ENCODE results near the gene NACC2.
A peak's percentile ranks its signal among the peaks of the same experiment; 100 is the strongest.

The NACC2 gene

GRCh38 chr9:136007934-136008692, 87.0 kb downstream of the NACC2 start:
- peak; percentile 12; the same call in 2 of the 3 replicates for ATAC-seq
- TF ChIP-seq ZFP30 (CRISPR knock-in tag; IDR thresholded peaks at IDR 0.05) (no peak), ZNF8 (CRISPR knock-in tag; IDR thresholded peaks at IDR 0.05) (no peak), ZC3H10 (CRISPR knock-in tag; IDR thresholded peaks at IDR 0.05) (no peak)

GRCh38 chr9:136007276-136007933, 87.7 kb downstream of the NACC2 start:
- no peak for ATAC-seq

GRCh38 chr9:136006169-136006568, 88.9 kb downstream of the NACC2 start:
- no peak for ATAC-seq

More at GRCh38 chr9:136007276-136007933, 87.7 kb downstream of the NACC2 start:
- TF ChIP-seq ISL1 (CRISPR knock-in tag; IDR thresholded peaks at IDR 0.05): no peak

GRCh38 chr9:136004712-136005111, 90.4 kb downstream of the NACC2 start:
- no peak for ATAC-seq
- TF ChIP-seq ZNF70 (CRISPR knock-in tag; IDR thresholded peaks at IDR 0.05) (no peak), BACH2 (CRISPR knock-in tag; IDR thresholded peaks at IDR 0.05; ENCODE audit: borderline replicate concordance) (no peak), TSHZ2 (CRISPR knock-in tag; IDR thresholded peaks at IDR 0.05) (no peak), ARNTL (CRISPR knock-in tag; IDR thresholded peaks at IDR 0.05; ENCODE audit: borderline replicate concordance, low read depth) (no peak), ZNF565 (CRISPR knock-in tag; conservative IDR thresholded peaks at IDR 0.05; ENCODE audit: low read depth) (no peak), ZFP30 (CRISPR knock-in tag; IDR thresholded peaks at IDR 0.05) (no peak), ESRRG (CRISPR knock-in tag; IDR thresholded peaks at IDR 0.05) (no peak), TOX (CRISPR knock-in tag; IDR thresholded peaks at IDR 0.05; ENCODE audit: borderline replicate concordance) (no peak), OSR1 (CRISPR knock-in tag; IDR thresholded peaks at IDR 0.05) (no peak), ISL1 (CRISPR knock-in tag; IDR thresholded peaks at IDR 0.05) (no peak), POU6F1 (CRISPR knock-in tag; IDR thresholded peaks at IDR 0.05; ENCODE audit: borderline replicate concordance, low read depth) (no peak), SNAI2 (CRISPR knock-in tag; IDR thresholded peaks at IDR 0.05) (no peak), ZC3H10 (CRISPR knock-in tag; IDR thresholded peaks at IDR 0.05) (no peak), GLIS3 (CRISPR knock-in tag; IDR thresholded peaks at IDR 0.05) (no peak), TCF4 (CRISPR knock-in tag; IDR thresholded peaks at IDR 0.05; ENCODE audit: borderline replicate concordance) (no peak)

More at GRCh38 chr9:136006169-136006568, 88.9 kb downstream of the NACC2 start:
- TF ChIP-seq GLIS3 (CRISPR knock-in tag; IDR thresholded peaks at IDR 0.05) (no peak), CSDC2 (CRISPR knock-in tag; IDR thresholded peaks at IDR 0.05) (no peak), OSR1 (CRISPR knock-in tag; IDR thresholded peaks at IDR 0.05) (no peak), POU6F1 (CRISPR knock-in tag; IDR thresholded peaks at IDR 0.05; ENCODE audit: borderline replicate concordance, low read depth) (no peak), PPARA (CRISPR knock-in tag; IDR thresholded peaks at IDR 0.05; ENCODE audit: borderline replicate concordance) (no peak), ESRRG (CRISPR knock-in tag; IDR thresholded peaks at IDR 0.05) (no peak), ZFP30 (CRISPR knock-in tag; IDR thresholded peaks at IDR 0.05) (no peak)

- no peak for TF ChIP-seq TOX (CRISPR knock-in tag; IDR thresholded peaks at IDR 0.05; ENCODE audit: borderline replicate concordance)
- ATAC-seq: no peak
These were observed 90.9 kb downstream of the NACC2 start for GRCh38 chr9:136004219-136004618.
